ENCODE data around the gene BMP6.

GRCh38 chr6:7747901-7748504 lies 22.1 kb downstream of the BMP6 start:
- TF ChIP-seq EZH2 (IDR thresholded peaks at IDR 0.05) (no peak), CTCF (IDR thresholded peaks at IDR 0.05) (no peak)
